Measurements from ENCODE around the gene TSGA10IP. TPM values are rescaled to one million over a fixed set of nuclear protein-coding genes. Genes with fewer than 3 reads are reported as not detected.

Gene TSGA10IP
- total RNA-seq, 1 experiment from 2014 or later = not detected

DNA sequence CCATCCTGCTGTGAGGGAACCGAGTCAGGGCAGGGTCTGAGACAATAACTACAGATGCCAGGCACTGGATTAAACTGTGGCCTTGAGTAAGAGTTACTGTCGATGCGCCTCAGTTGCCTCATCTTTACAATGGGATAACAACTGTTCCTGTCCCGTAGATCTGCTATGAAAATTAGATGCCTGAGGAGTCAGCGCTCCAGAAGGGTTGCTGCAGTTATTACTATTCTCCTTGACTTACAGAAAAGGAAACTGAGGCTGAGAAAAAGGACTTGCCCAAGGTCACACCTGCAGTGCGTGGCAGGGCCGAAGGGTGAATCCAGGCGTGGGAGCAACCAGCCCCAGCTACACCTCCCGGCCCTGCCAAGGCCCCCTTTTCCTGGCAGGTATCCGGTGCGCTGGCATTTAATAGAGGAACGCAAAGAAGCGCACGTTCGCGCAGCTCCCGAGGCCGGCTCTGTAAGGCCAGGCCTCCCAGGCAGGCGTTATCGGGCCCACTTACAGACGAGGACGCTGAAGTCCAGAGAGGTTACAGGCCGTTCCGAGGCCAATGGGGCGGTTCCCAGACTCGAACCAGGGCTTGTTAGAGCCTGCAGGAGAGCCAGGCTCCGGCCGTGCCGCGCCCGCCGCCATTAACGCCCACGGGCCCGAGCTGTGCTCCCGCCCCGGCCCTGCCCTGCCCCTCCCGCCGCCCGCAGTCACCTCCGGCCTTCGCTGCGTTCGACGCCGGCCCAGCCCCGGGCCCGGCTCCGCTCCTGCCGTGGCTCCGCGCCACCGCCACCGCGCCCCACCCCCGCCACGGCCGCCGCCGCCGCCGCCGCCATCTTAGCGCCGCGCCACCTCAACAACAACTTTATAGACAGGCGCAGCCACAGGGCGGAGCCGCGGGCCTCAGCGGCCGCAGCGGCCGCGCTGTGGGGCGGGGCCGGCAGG is 26.8 kb upstream of the TSGA10IP start, which contains the start of gene C11orf68:
TSS of gene C11orf68 (minus strand) at position 852 of the 930 bp plus-strand sequence. CDS start at position 821, 31 bp downstream.
- H3K27ac Mint-ChIP-seq (ENCODE audit: unreplicated experiment) = peak within 1 kb of the TSS; percentile 75
- CTCF ChIA-PET = interaction anchor here (1.6 kb wide), 1 partner anchor 30 kb away, joined by 8 read pairs; the partner anchor contains the start of gene FIBP
- peak within 1 kb of the TSS; percentile 90 for H3K4me3 Mint-ChIP-seq (ENCODE audit: unreplicated experiment)
- peaks cover 19% of the 10 kb centered on the region for H3K36me3 Mint-ChIP-seq (ENCODE audit: insufficient read depth, unreplicated experiment)
- POLR2A ChIA-PET = interaction anchor here (0.5 kb wide), 1 partner anchor 30 kb away, joined by 5 read pairs; the partner anchor contains the start of gene FIBP
- Histone ChIP-seq H3K36me3 (ENCODE audit: control insufficient read depth, insufficient read depth, low read length) (no peaks in the 10 kb centered on the region; the same call in 1 of the 2 replicates), H3K9me3 (no peaks in the 10 kb centered on the region), H3K27me3 (replicated peaks; ENCODE audit: control insufficient read depth, insufficient read depth, low read length) (no peaks in the 10 kb centered on the region), H3K4me1 (peaks cover 15% of the 10 kb centered on the region), H3K4me3 (ENCODE audit: low read depth, low read length) (peak within 1 kb of the TSS; percentile 95)
- TF ChIP-seq, protein P1, sequence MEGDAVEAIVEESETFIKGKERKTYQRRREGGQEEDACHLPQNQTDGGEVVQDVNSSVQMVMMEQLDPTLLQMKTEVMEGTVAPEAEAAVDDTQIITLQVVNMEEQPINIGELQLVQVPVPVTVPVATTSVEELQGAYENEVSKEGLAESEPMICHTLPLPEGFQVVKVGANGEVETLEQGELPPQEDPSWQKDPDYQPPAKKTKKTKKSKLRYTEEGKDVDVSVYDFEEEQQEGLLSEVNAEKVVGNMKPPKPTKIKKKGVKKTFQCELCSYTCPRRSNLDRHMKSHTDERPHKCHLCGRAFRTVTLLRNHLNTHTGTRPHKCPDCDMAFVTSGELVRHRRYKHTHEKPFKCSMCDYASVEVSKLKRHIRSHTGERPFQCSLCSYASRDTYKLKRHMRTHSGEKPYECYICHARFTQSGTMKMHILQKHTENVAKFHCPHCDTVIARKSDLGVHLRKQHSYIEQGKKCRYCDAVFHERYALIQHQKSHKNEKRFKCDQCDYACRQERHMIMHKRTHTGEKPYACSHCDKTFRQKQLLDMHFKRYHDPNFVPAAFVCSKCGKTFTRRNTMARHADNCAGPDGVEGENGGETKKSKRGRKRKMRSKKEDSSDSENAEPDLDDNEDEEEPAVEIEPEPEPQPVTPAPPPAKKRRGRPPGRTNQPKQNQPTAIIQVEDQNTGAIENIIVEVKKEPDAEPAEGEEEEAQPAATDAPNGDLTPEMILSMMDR (IDR thresholded peaks at IDR 0.05; ENCODE audit: insufficient read depth in 1 of 2, low read depth in 1 of 2, low read length in 1 of 2, severe bottlenecking in 1 of 2, unreplicated experiment in 1 of 2) = no peak
- BruUV-seq (replicated peaks) = TSS peak; percentile 42
- H3K27me3 Mint-ChIP-seq (ENCODE audit: insufficient read depth, unreplicated experiment) = no peaks in the 10 kb centered on the region
- intact Hi-C loops (cut with micrococcal nuclease; ENCODE audit: unreplicated experiment) = loop anchor here (2.0 to 5.0 kb wide), 2 partner anchors 28 to 44 kb away; partner anchors contain the start of genes CCDC85B and SART1
- no peak for DNase-seq
- H3K9me3 Mint-ChIP-seq (ENCODE audit: unreplicated experiment) = no peaks in the 10 kb centered on the region
- H3K4me1 Mint-ChIP-seq (ENCODE audit: low read depth, unreplicated experiment) = no peaks in the 10 kb centered on the region

DNA sequence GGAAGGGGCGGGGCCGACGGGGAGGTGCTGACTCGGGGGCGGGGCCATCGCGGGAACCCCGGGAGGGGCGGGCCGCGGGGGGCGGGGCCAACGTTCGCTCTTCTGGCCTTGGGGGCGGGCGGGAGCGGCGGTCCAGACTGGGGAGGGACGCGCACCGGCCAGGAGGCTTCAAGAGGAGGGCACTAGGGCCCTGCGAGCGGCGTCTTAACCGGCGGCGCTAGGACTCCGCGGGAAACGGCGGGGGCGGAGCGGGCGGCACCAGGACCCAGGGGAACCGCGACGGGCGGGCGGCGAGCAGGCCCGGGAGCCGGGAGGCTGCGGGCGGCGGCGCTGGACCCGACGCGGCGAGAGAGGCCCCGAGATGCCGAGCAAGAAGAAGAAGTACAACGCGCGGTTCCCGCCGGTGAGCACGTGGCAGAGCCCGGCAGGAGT is 26.1 kb upstream of the TSGA10IP start, which contains the start of gene DRAP1:
TSS of gene DRAP1 (plus strand) at position 286 of the 432 bp plus-strand sequence. CDS start at position 362, 76 bp downstream.
- POLR2A ChIA-PET = no interaction called here
- intact Hi-C loops (cut with micrococcal nuclease; ENCODE audit: unreplicated experiment) = loop anchor here (2.0 to 5.0 kb wide), 2 partner anchors 28 to 43 kb away; partner anchors contain the start of genes CCDC85B and SART1
- CTCF ChIA-PET = interaction anchor here (1.3 kb wide), 1 partner anchor 29 kb away, joined by 4 read pairs; the partner anchor contains the start of gene CCDC85B
- Mint-ChIP-seq H3K36me3 (ENCODE audit: insufficient read depth, unreplicated experiment) (peaks cover 19% of the 10 kb centered on the region), H3K27ac (ENCODE audit: unreplicated experiment) (peak within 1 kb of the TSS; percentile 75), H3K4me1 (ENCODE audit: low read depth, unreplicated experiment) (no peaks in the 10 kb centered on the region), H3K27me3 (ENCODE audit: insufficient read depth, unreplicated experiment) (no peaks in the 10 kb centered on the region), H3K4me3 (ENCODE audit: unreplicated experiment) (peak within 1 kb of the TSS; percentile 90), H3K9me3 (ENCODE audit: unreplicated experiment) (no peaks in the 10 kb centered on the region)
- H3K4me3 ChIP-seq (ENCODE audit: low read depth, low read length) = peak within 1 kb of the TSS; percentile 95
- H3K4me1 ChIP-seq = peaks cover 15% of the 10 kb centered on the region
- H3K36me3 ChIP-seq (ENCODE audit: control insufficient read depth, insufficient read depth, low read length) = no peaks in the 10 kb centered on the region; the same call in 1 of the 2 replicates
- no peaks in the 10 kb centered on the region for H3K27me3 ChIP-seq (replicated peaks; ENCODE audit: control insufficient read depth, insufficient read depth, low read length)
- H3K9me3 ChIP-seq = no peaks in the 10 kb centered on the region
- TF ChIP-seq, protein P1 (IDR thresholded peaks at IDR 0.05; ENCODE audit: insufficient read depth in 1 of 2, low read depth in 1 of 2, low read length in 1 of 2, severe bottlenecking in 1 of 2, unreplicated experiment in 1 of 2) = peak in 1 of 2 experiments; percentile 1
- BruUV-seq (replicated peaks) = no TSS peak
- peak; percentile 99 for DNase-seq
